Urinary bladder (tissue), 4 donors: Measurements from ENCODE around the gene THAP4. TPM values are rescaled to one million over a fixed set of nuclear protein-coding genes. Genes with fewer than 3 reads are reported as not detected.

Experiments used
- DNase-seq: peaks from one replicate; pipeline ENCODE4 v3.0.0-alpha.2; 2015; ENCODE audit errors: extremely low spot score
- H3K27ac ChIP-seq: one replicate; pipeline ENCODE4 v1.5.1; 2013; ENCODE audit warnings: low read depth, mild to moderate bottlenecking, moderate library complexity
- H3K36me3 ChIP-seq: one replicate; pipeline ENCODE4 v1.6.1; 2013; ENCODE audit warnings: mild to moderate bottlenecking, moderate library complexity; ENCODE audit not compliant: insufficient read depth
- H3K4me1 ChIP-seq: one replicate; pipeline ENCODE4 v1.6.1; 2013; ENCODE audit warnings: mild to moderate bottlenecking, moderate library complexity; ENCODE audit not compliant: insufficient read depth
- H3K4me3 ChIP-seq: one replicate; pipeline ENCODE4 v1.5.1; 2013; ENCODE audit warnings: low read depth, low read length
- WGBS: extraction: QIAGEN DNeasy Blood & Tissue Kit; methylation state at CpG from one replicate; pipeline ENCODE4 v1.1.7; 2013; 5-methylcytosine and 5-hydroxymethylcytosine counted together
- polyA plus RNA-seq: library from polyadenylated mRNA; stranded (reverse); fragments of 200-250 nt; gene quantifications from one replicate; pipeline ENCODE4 v1.2.3, GENCODE V29; 2013
- total RNA-seq: library from RNA; depleted of rRNA; stranded (reverse); fragments of >200 nt; gene quantifications from one replicate; pipeline ENCODE4 v1.2.3, GENCODE V29; 2014
- donor health status: healthy with polysubstance abuse.
- donor health status: healthy.

THAP4 gene
- total and polyA plus RNA-seq, 2 donors = 18.9 to 49.3 TPM

DNA sequence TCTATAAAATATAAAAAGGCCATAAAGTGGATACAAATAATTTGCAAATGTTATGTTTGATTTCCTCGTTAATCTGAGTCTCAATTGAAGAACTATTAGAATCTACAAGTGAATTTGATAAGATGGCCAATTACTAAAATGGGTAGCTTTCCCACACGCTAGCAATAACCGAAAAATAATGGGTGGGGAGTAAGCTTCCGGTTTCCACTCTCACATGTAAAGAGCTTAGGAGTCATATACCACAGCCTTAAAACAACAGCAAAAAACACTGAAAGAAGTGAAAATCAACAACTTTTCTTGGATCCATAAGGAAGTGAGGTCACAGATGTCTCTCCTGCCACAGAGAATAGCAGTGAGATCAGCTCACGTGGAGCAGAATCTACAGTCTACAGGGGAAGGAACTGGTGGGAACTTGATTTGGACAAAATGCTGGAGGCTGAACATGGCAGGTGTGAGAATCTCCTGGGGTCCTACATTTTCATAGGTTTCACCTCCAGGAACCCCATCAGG lies 18.6 kb downstream of the THAP4 start:
- no peak for DNase-seq
- Histone ChIP-seq H3K27ac (no peak overlapping the region), H3K4me3 (no peak overlapping the region), H3K36me3 (no peaks in the 10 kb centered on the region), H3K4me1 (no peaks in the 10 kb centered on the region)
- WGBS = 88% methylated on average over 5 of the region's 5 CpGs

DNA sequence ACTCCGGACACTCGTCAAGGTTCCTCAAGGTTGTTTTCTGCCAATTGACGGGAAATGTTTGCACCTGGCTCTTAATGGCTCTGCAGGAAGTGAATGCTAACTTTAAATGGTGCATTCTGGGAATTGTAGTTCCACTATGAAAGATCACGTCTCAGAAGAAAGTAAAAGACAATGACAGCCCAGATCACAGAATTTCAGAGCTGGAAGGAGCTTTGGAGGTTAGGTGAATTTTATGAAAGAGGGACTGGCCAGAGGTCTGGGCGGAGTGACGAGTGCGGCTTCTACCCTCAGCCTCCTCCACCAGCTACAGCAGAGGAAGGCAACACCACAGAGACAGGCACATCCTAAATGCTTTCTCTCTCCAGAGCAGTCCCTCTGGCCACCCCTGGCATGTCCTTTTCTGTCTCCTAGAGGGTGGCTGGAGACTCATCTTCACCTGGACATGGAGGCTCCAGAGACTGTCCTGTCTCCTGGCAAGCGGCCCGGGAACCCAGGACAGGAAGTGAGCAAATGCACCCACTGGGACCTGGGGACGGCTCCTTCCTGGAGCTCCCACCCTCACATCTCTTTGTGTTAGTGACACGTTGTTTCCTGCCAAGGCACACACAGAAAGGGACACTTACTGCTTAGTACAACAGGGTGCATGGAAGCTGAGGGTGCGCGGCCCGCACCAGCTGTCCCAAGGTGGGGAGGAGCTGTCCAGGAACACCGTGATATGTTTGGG lies 19.4 kb downstream of the THAP4 start:
- DNase-seq = no peak
- H3K4me1 ChIP-seq = no peaks in the 10 kb centered on the region
- 69% methylated on average over 15 of the region's 15 CpGs for WGBS
- no peaks in the 10 kb centered on the region for H3K36me3 ChIP-seq
- H3K27ac ChIP-seq = no peak overlapping the region
- peak overlapping the region; percentile 8 for H3K4me3 ChIP-seq

DNA sequence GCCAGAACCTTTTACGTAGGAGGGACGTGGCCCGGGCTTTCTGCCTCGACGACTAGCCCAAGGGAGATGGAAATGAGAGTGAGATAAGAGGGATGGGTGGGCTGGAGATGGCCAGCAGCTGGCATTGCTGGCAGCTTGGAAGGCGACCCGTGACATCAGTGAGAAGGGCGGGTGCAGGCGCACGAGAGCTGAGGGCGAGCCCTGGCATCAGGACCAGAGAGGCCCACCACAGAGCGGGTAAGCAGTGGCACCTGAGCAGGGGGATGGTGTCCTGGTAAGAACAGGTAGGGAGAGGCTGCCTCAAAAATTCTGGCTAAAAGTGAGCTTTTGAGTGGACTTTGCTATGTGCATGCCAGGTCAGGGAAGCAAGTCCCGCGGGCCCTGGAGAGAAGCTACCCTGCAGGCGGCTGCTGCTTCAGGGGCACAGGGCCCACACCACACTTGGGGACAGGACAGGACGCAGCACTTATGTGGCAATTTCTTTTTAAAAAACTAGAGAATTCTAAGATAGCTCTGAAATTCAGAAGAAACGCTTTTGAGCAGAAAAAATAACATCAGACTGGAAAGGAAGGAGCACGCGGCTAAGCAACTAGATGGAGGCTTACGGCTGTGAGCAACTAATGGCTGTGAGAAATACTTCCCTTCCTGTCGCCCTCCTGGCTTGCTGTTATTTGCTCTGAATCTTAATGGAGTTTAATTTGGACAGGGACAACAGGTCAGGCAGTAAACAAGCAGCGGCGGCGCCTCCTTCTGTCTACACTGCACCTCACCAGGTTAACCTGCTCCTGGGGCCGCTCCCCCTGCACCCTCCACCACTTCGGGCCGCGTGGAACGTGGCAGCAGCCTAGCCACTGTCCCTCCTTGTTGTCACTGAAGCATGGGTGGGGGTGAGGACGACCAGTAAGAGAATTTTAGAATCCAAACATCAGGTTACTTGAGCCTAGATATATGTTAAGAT lies 20.5 kb downstream of the THAP4 start:
- H3K36me3 ChIP-seq = no peaks in the 10 kb centered on the region
- no peak for DNase-seq
- H3K27ac ChIP-seq = no peak overlapping the region
- H3K4me3 ChIP-seq = no peak overlapping the region
- 86% methylated on average over 30 of the region's 30 CpGs for WGBS
- H3K4me1 ChIP-seq = no peaks in the 10 kb centered on the region

DNA sequence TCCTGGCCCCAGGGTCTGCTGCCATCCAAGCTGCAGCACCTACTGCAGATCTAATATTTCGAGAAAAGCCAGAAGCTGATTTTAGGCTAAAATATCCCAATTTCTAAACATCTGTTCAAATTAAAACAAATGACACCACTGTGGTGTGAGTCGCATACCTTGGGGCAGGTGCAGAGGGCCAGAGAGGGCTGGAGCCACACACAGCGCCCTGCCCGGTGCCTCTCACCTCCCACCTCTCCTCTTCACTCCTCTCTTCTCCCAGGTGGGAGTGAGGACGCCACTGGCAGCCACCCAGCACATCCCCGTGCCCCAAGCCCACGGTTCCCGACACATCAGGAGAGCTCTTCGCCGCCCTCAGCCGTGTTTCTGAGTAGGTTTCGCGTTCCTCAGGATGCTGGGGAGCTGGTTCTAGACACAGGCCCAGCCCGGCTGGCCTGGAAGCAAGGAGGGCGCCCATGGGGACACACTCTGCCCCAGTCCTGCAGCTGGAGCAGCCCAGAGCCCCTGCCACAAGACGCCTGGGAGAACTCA lies 21.4 kb downstream of the THAP4 start:
- Histone ChIP-seq H3K36me3 (no peaks in the 10 kb centered on the region), H3K4me3 (no peak overlapping the region), H3K4me1 (peaks cover 1% of the 10 kb centered on the region), H3K27ac (no peak overlapping the region)
- WGBS = 95% methylated on average over 16 of the region's 16 CpGs
- DNase-seq = no peak

DNA sequence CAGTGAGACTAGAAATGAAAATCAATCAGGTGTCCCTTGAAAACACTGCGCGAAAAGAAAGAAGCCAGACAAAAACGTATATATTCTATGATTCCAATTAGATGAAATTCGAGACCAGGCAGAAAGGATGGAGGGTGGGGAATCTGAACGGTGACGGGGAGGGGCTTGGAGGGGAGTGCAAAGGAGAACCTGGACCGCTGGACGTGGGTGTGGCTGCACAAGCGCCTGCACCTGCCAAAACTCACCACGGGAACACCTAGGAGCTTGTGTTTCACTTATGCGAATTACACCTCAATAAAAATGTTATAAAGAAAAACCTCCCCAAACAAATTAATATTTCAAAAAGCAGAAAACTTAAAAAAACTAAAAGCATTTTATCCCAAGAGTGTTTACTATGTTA lies 21.9 kb downstream of the THAP4 start:
- H3K4me1 ChIP-seq = peaks cover 1% of the 10 kb centered on the region
- WGBS = 80% methylated on average over 11 of the region's 11 CpGs
- no peak overlapping the region for H3K27ac ChIP-seq
- no peak for DNase-seq
- no peaks in the 10 kb centered on the region for H3K36me3 ChIP-seq
- no peak overlapping the region for H3K4me3 ChIP-seq

DNA sequence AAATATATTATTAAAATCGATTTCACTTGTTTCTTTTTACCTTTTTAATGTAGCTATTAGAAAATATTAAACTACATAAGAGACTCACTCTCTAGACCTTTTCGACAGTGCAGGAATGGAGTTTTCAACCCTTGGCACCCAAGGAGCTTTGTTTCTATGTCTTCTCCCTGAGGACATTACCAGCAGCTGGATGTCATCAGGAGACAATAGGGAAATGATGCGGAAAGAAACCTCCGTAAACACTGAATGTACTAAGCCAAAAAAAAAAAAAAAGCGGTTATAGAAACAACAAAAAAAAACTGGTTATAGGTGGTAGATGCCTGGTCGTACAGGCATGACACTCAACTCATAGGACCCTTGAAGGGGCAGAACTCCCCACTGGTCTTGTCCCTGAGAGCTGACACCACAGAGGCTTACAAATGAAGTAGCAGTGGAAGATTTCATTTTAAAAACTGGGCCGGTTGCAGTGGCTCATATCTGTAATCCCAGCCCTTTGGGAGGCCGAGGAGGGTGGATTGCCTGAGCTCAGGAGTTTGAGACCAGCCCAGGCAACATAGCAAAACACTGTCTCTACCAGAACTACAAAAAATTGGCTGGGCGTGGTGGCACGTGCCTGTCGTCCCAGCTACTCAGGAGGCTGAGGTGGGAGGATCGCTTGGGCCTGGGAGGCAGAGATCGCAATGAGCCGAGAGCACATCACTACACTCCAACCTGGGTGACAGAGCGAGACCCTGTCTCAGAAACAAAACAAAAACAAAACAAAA lies 23.8 kb downstream of the THAP4 start:
- Histone ChIP-seq H3K27ac (no peak overlapping the region), H3K4me3 (no peak overlapping the region), H3K36me3 (no peaks in the 10 kb centered on the region), H3K4me1 (peaks cover 1% of the 10 kb centered on the region)
- DNase-seq = no peak
- 65% methylated on average over 15 of the region's 15 CpGs for WGBS

DNA sequence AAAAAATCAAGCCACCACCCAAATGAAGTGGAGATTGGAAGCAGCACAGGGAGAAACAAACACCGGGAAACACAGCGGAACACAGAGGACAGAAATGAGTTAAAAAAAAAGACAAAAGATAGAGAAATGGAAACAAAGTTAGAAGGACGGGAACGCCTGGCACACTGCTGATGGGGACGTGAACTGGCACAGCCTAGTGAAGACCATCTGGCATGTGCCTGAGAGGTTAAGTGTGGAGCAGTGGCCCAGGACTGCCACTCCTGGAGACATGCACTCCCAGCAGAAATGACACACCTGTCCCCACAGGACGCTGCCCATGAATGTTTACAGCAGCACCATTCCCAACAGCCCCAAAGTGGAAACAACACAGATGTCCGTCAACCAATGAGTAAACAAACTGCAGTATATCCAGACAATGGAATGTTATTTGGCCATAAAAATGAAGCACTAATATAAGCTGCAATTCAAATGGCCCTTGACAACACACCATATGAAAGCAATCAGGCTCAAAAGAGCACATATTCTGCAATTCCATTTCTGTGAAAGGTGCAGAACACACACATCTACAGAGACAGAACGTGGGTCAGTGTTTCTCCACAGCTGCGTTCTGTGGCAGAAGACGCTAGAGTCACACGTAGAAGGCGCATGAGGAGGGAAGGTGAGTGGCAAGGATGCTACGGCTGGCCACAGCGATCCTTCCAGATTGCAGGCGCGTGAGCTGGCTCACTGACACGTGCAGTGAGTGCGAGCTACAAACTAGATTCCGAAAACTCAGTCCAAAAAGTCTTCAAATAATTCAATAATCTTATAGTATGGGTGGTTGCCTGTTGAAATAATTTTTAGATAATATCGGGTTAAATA lies 24.6 kb downstream of the THAP4 start:
- no peak overlapping the region for H3K27ac ChIP-seq
- no peaks in the 10 kb centered on the region for H3K36me3 ChIP-seq
- H3K4me1 ChIP-seq = peaks cover 1% of the 10 kb centered on the region
- no peak for DNase-seq
- H3K4me3 ChIP-seq = no peak overlapping the region
- WGBS = 61% methylated on average over 20 of the region's 20 CpGs

DNA sequence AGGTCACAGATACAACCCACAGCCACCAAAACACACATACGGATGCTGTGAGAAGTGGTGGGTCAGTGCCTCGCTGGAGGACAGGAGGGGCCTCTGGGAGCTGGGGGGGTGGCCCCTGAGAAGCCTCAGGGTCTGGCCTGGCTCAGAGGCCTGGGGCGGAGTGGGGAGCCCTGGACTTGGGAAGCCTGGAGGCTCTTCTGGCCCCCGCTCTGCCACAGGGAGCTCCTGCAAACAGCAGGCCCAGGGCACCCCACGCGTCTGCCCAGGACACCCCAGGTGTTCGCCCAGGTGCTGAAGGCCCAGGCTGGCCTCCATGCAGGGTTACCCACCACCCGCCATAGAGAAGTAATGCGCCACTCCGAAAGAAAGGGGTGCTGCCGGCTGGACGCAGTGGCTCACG lies 25.9 kb downstream of the THAP4 start:
- no peak for DNase-seq
- Histone ChIP-seq H3K4me1 (peaks cover 1% of the 10 kb centered on the region), H3K36me3 (no peaks in the 10 kb centered on the region), H3K4me3 (no peak overlapping the region), H3K27ac (no peak overlapping the region)
- 97% methylated on average over 13 of the region's 13 CpGs for WGBS

DNA sequence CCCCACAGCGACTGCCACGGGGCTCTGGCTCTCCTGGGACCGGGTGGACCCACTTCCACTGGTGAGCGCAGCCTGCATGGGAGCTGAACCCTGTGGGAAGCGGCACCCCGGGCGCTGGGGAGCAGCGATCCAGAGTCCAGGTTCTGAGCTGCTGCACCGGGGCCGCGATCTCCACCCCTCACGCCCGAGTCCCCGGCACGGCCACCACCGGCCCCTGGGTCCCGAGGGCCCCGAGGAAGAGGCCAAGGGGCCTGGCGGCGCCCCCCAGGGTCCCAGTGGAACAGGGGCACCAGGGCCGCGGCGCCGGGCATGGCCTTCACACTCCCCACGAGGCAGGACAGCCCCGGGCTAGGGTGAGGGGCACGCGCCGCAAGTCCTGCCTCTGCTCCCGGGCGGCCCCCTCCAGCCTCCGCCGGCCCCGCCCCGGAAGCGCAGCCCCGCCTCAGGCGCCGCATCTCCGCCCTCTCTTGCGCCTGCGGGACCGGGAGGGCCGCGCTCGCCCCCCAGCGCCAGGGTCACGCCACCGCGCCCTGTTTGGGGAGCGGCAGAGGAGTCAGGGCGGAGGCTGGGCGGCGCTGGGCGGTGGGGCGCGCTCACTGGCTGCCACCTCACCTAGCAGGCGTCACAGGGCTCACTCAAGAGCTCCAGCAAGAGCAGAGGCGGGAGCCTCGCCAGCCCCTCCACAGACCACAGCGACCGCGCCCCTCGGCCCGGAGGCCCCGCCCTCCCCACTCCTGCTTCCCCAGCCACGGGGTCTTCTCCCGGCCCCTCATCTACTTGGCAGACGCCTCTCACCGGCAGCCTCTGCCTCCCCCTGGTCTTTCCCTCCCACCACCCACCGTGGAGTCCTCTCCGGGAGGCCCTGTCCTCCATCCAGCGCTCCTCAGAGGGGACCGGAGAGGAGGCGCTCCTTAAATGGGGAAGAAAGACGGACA lies 26.8 kb downstream of the THAP4 start:
- peak; percentile 53 for DNase-seq
- Histone ChIP-seq H3K27ac (peak overlapping the region; percentile 81), H3K36me3 (no peaks in the 10 kb centered on the region), H3K4me3 (peak overlapping the region; percentile 41), H3K4me1 (peaks cover 1% of the 10 kb centered on the region)
- 7% methylated on average over 76 of the region's 76 CpGs for WGBS

DNA sequence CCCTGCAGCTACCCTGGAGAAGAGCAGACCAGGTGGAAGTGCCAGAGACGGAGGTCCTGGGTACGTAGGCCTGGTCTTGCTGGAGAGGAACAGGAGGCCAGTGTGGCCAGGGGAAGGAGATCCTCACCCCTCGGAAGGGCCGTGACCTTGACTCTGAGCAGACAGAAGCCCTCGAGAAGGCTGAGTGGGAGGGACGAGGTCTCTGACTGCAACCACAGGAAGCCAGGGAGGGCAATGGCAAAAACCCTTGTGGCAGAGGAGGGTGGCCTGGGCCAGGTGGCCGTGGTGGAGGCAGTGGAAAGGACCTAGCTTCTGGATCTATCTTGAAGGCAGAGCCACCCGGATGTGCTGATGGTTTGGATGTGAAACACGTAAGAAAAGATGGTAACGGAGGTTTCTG lies 28.1 kb downstream of the THAP4 start:
- no peak for DNase-seq
- Histone ChIP-seq H3K4me3 (no peak overlapping the region), H3K36me3 (no peaks in the 10 kb centered on the region), H3K4me1 (peaks cover 1% of the 10 kb centered on the region), H3K27ac (no peak overlapping the region)
- 89% methylated on average over 10 of the region's 10 CpGs for WGBS

DNA sequence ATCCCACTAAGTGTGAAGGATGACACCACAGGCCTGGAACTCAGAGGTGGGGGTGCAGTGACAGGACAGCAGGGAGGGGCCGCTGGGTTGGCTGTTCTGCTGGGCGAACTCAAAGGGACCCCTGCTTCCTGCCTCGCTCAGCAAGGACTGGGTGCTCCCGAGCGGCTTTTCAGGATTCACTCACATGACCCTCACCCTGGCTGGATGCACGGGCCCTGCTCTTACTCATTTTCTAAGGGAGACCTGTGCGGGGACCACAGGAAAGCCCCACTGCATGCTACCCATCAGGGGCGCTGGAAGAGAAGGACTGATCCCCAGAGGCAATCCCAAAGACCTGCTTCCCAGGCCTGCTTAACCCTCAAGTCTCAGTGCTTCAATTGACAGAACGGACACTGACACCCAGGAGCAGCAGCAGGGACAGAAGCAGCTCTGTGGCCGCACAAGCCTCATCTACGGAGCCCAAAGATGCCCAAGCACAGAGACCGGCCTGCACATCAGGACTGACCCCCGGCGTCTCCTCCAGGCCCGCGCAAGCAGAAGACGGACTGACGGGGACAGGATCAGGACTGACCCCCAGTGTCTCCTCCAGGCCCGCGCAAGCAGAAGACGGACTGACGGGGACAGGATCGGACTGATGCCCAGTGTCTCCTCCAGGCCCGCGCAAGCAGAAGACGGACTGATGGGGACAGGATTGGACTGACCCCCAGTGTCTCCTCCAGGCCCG lies 29.6 kb downstream of the THAP4 start:
- no peak for DNase-seq
- Histone ChIP-seq H3K4me1 (peaks cover 1% of the 10 kb centered on the region), H3K27ac (no peak overlapping the region), H3K4me3 (no peak overlapping the region), H3K36me3 (no peaks in the 10 kb centered on the region)
- 96% methylated on average over 27 of the region's 27 CpGs for WGBS
